PFSK-1 (cell line): ENCODE measurements around the gene RMDN2.

Experiments used
- POLR2AphosphoS5 ChIP-seq: IDR thresholded peaks from 2 replicates; pipeline ENCODE4 v1.6.1; 2012; ENCODE audit warnings: low read depth, mild to moderate bottlenecking, control low read depth, low read length, moderate library complexity
- SIN3A ChIP-seq: IDR thresholded peaks from 2 replicates; pipeline ENCODE4 v1.6.1; 2012; ENCODE audit warnings: mild to moderate bottlenecking, low read length, moderate library complexity, borderline replicate concordance; ENCODE audit not compliant: insufficient read depth
- TAF1 ChIP-seq: IDR thresholded peaks from 2 replicates; pipeline ENCODE4 v1.6.1; 2012; ENCODE audit warnings: low read length, control low read depth, borderline replicate concordance; ENCODE audit not compliant: insufficient read depth
- TF ChIP-seq, protein P1 (sequence below), 2 experiments: IDR thresholded peaks; 2 replicates each; pipeline versions ENCODE4 v1.6.1 to v1.8.0; 2011 to 2012; ENCODE audit warnings: low read depth in 2 of 2, low read length in 2 of 2, control low read depth in 1 of 2, inconsistent platforms in 1 of 2, mild to moderate bottlenecking in 1 of 2, moderate library complexity in 1 of 2; ENCODE audit not compliant: insufficient read depth in 1 of 2

- TF ChIP-seq POLR2AphosphoS5 (no peak), SIN3A (no peak), TAF1 (no peak)
- TF ChIP-seq, protein P1, sequence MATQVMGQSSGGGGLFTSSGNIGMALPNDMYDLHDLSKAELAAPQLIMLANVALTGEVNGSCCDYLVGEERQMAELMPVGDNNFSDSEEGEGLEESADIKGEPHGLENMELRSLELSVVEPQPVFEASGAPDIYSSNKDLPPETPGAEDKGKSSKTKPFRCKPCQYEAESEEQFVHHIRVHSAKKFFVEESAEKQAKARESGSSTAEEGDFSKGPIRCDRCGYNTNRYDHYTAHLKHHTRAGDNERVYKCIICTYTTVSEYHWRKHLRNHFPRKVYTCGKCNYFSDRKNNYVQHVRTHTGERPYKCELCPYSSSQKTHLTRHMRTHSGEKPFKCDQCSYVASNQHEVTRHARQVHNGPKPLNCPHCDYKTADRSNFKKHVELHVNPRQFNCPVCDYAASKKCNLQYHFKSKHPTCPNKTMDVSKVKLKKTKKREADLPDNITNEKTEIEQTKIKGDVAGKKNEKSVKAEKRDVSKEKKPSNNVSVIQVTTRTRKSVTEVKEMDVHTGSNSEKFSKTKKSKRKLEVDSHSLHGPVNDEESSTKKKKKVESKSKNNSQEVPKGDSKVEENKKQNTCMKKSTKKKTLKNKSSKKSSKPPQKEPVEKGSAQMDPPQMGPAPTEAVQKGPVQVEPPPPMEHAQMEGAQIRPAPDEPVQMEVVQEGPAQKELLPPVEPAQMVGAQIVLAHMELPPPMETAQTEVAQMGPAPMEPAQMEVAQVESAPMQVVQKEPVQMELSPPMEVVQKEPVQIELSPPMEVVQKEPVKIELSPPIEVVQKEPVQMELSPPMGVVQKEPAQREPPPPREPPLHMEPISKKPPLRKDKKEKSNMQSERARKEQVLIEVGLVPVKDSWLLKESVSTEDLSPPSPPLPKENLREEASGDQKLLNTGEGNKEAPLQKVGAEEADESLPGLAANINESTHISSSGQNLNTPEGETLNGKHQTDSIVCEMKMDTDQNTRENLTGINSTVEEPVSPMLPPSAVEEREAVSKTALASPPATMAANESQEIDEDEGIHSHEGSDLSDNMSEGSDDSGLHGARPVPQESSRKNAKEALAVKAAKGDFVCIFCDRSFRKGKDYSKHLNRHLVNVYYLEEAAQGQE (IDR thresholded peaks at IDR 0.05; ENCODE audit: insufficient read depth in 1 of 2, low read depth in 2 of 2, low read length in 2 of 2): no peak
Observed at GRCh38 chr2:37947306-37947705, 22.2 kb downstream of the RMDN2 start.
